GM19193 (cell line): Measurements from ENCODE around the gene SLC35B1.
A peak's percentile ranks its signal among the peaks of the same experiment; 100 is the strongest.

Source experiments
- POLR2A ChIP-seq: IDR thresholded peaks from 4 replicates; pipeline ENCODE4 v1.6.1; 2011; ENCODE audit not compliant: insufficient read depth, insufficient read length; ENCODE audit errors: extremely low read depth

The SLC35B1 gene

GRCh38 chr17:49694847-49695697 lies 12.7 kb downstream of the SLC35B1 start:
- TF ChIP-seq POLR2A = no peak

- TF ChIP-seq POLR2A = no peak
Measured at GRCh38 chr17:49692751-49693150, 15.0 kb downstream of the SLC35B1 start.

GRCh38 chr17:49691677-49692191 lies 16.0 kb downstream of the SLC35B1 start:
- no peak for TF ChIP-seq POLR2A

GRCh38 chr17:49691086-49691676 lies 16.6 kb downstream of the SLC35B1 start:
- no peak for TF ChIP-seq POLR2A

- no peak for TF ChIP-seq POLR2A
Measured at GRCh38 chr17:49690256-49690655, 17.5 kb downstream of the SLC35B1 start.

GRCh38 chr17:49688848-49689247 lies 18.9 kb downstream of the SLC35B1 start:
- TF ChIP-seq POLR2A = no peak

GRCh38 chr17:49687878-49688491 lies 19.8 kb downstream of the SLC35B1 start:
- TF ChIP-seq POLR2A = no peak

- TF ChIP-seq POLR2A = no peak
Measured at GRCh38 chr17:49681106-49681979, 26.4 kb downstream of the SLC35B1 start.

- no peak for TF ChIP-seq POLR2A
Measured at GRCh38 chr17:49680314-49680713, 27.4 kb downstream of the SLC35B1 start.

GRCh38 chr17:49677933-49678847 lies 29.6 kb downstream of the SLC35B1 start, which contains the start of gene SPOP:
TSS of gene SPOP (minus strand) at chr17:49678097. CDS start at chr17:49622810, 55,287 bp downstream.
- TF ChIP-seq POLR2A = peak; percentile 79

GRCh38 chr17:49677134-49677932 lies 30.4 kb downstream of the SLC35B1 start:
- peak; percentile 47 for TF ChIP-seq POLR2A

- no peak for TF ChIP-seq POLR2A
Measured at GRCh38 chr17:49676276-49676868, 31.4 kb downstream of the SLC35B1 start.
